ENCODE data around the gene AURKAIP1.

GRCh38 chr1:1327291-1327690 lies 47.7 kb downstream of the AURKAIP1 start:
- TF ChIP-seq CTCF (conservative IDR thresholded peaks at IDR 0.05 in 1 of 2, IDR thresholded peaks at IDR 0.05 in 1 of 2; ENCODE audit: low read depth in 1 of 2, low read length in 2 of 2), result no peak
- TF ChIP-seq EZH2 (IDR thresholded peaks at IDR 0.05; ENCODE audit: low read length, missing control alignments), result no peak
